ENCODE measurements around the gene FOXO3.

GRCh38 chr6:108580646-108581045 is 19.9 kb downstream of the FOXO3 start:
- no peak for TF ChIP-seq EZH2 (IDR thresholded peaks at IDR 0.05; ENCODE audit: insufficient read depth, poor library complexity, severe bottlenecking)
- TF ChIP-seq EZH2phosphoT487 (IDR thresholded peaks at IDR 0.05; ENCODE audit: insufficient read depth, low read depth) = no peak

All from GM23248 (cell line).